LNCAP (cell line): ENCODE results near the gene DPP4.

Experiments
- TF ChIP-seq, protein P1 (sequence below): fragments of 450-650 bp; IDR thresholded peaks from 2 replicates; pipeline ENCODE4 v1.5.1; 2017; ENCODE audit warnings: mild to moderate bottlenecking

Gene DPP4

GRCh38 chr2:162053066-162053807 is 20.8 kb downstream of the DPP4 start:
- TF ChIP-seq, protein P1, sequence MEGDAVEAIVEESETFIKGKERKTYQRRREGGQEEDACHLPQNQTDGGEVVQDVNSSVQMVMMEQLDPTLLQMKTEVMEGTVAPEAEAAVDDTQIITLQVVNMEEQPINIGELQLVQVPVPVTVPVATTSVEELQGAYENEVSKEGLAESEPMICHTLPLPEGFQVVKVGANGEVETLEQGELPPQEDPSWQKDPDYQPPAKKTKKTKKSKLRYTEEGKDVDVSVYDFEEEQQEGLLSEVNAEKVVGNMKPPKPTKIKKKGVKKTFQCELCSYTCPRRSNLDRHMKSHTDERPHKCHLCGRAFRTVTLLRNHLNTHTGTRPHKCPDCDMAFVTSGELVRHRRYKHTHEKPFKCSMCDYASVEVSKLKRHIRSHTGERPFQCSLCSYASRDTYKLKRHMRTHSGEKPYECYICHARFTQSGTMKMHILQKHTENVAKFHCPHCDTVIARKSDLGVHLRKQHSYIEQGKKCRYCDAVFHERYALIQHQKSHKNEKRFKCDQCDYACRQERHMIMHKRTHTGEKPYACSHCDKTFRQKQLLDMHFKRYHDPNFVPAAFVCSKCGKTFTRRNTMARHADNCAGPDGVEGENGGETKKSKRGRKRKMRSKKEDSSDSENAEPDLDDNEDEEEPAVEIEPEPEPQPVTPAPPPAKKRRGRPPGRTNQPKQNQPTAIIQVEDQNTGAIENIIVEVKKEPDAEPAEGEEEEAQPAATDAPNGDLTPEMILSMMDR: no peak

DNA sequence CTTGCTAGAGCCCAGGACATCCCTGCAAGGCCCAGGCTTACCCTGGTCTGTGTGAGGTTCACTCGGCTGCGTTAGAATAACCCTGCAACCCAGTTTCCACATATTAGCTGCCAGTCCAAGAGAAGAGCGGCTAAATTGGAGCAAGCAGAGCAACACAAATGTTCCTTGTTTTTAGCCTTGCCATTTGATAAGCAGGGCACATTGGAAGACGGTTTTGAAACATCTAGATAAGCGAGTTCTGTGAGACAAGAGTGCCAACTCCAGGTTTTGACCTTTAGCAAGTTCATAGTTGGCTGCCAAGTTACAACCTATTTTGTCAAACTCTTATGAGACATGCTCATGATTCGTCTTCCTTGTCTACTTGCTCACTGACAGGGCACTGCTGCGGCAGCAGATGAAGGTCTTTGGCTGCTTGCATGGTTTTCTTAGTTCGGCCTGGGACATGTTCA is 23.5 kb downstream of the DPP4 start:
- TF ChIP-seq, protein P1: no peak

DNA sequence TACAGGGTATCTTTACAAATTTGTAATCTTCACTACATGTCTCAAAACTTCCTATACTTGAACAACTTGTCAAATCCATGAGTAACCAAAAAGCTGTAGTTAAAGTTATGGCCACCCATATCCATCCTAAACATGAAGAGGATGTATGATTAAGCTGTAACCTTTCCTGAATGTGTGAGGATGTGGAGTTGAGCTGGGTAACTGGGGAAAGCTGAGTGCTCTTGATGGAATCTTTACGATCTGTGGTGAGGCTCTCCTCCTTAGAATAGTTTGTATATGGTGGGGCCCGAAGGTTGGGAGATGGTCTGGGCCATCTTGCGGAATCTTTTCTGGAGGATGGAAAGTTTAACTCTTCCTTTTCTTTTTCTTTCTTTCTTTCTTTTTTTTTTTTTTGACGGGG is 29.4 kb downstream of the DPP4 start:
- TF ChIP-seq, protein P1: no peak

DNA sequence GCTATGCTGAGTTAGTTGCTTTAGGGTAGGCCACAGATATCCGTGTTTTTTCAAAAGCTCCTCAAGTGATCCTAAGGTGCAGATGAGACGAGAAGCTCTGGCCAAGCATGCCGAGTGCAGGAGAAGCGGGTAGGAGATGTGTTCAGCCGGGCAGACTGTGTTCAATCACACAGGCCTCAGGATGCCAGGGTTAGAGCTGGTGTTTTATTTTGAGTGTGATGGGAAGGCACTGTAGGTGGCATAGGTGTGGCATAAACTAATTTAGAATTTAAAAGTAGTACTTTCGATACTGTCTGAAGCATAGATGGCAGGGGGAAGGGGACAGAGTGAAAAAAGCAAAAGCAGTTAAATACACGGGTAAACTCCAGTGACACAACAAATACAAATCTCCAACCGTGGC is 30.9 kb downstream of the DPP4 start:
- TF ChIP-seq, protein P1: no peak

- TF ChIP-seq, protein P1: no peak
These were observed 32.5 kb downstream of the DPP4 start for GRCh38 chr2:162041485-162041884.

- TF ChIP-seq, protein P1: no peak
These were observed 35.3 kb downstream of the DPP4 start for GRCh38 chr2:162038725-162039124.

DNA sequence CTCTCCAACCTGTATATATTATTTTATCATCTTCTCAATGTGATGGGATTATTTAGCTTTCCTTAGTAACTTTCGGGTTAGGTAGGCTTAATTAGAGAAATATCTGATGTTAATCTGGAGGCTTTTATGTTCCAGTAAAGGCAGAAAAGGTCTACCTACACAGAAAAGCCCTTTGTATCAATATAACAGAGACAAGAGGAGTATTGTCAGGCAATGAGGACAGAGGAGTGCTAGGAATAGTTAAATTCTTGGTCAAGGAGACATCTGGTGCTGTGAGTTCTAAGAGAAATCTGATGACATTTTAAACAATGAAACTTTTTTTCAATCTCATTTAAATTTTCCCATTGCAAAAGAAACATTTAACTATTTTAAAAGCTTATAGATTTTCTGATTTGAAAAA is 36.1 kb downstream of the DPP4 start:
- TF ChIP-seq, protein P1: no peak
